Activated naive CD8-positive, alpha-beta T cell treated with anti-CD3 and anti-CD28 coated beads, Interleukin-2, amount 50 U/mL, for 16 hours (primary cell): ENCODE results near the gene CAMP.
"Not testable (repeated sequence)": the region's sequence is repeated elsewhere in the genome, so short reads cannot be mapped to it uniquely, and the experiment has no call there.

ENCODE experiments used
- DNase-seq: peaks from one replicate; pipeline ENCODE4 v3.0.0-alpha.2; 2020; ENCODE audit warnings: low read depth, low spot score

Gene CAMP, protein sequence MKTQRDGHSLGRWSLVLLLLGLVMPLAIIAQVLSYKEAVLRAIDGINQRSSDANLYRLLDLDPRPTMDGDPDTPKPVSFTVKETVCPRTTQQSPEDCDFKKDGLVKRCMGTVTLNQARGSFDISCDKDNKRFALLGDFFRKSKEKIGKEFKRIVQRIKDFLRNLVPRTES

DNA sequence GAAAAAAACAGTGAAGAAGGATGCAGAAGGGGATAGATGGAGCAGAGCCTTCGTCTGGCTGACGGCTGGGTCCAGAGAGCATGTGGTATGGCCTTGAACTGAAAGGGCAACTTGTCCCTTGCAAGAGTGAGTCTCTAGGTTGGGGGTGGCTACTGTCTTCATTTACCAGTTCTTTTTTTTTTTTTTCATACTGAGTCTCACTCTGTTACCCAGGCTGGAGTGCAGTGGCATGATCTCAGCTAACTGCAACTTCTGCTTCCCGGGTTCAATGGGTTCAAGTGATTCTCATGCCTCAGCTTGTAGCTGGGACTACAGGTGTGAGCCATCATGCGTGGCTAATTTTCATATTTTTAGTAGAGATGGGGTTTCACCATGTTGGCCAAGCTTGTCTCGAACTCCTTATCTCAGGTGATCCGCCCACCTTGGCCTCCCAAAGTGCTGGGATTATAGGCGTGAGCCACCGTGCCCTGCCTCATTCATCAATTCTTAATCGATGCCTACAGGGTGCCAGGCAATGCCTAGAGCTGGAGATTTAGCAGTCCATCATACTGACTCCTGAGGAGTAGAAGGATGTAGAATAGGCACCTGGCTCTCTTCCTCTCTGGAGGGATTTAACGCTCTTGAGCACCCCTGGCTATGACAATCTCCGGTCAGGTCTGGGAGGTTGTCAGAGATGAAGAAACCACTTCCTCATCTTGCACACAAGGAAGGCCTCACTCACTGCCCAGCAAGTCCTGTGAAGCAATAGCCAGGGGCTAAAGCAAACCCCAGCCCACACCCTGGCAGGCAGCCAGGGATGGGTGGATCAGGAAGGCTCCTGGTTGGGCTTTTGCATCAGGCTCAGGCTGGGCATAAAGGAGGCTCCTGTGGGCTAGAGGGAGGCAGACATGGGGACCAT, at the start of gene CAMP:
Gene CAMP (plus strand): TSS at position 880 of the 898 bp plus-strand sequence. CDS start 17 bp downstream, at position 897.
- DNase-seq, result no peak

DNA sequence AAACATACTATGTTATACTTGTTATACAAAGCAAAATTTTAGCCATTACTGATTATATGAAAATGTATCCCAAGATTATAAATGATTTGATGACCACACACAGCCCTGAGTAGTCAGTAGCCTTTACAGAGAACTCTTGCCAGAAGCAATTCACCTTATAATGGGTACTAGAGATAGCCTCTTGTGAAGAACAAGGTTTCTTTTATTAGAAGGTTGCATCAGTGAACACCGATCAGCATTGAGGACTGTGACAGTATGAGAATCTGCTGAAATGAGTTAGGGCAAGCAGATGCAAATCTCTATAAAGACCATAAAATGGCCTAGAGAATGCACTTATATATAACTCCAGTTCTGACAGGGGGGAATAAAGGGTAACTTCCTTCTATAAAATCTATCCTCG, 45.2 kb upstream of the CAMP start:
- no peak for DNase-seq

DNA sequence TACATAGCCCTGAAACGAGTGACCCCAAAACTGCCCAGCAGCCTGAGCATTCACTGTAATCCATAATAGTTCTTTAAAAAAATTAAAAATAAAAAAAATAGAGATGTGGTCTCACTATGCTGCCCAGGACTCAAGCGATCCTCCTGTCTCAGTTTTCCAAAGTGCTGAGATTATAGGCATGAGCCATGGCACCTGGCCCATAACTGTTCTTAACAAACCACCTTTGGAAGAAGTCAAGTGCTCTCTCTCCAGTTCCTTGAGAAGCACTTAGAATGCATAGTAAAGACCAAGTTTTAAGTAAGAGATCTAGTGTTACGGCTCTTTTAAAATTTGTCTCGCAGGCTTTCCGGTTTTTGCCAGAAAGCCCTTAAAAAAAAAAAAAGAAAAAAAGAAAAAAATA, 43.3 kb upstream of the CAMP start:
- no peak for DNase-seq

DNA sequence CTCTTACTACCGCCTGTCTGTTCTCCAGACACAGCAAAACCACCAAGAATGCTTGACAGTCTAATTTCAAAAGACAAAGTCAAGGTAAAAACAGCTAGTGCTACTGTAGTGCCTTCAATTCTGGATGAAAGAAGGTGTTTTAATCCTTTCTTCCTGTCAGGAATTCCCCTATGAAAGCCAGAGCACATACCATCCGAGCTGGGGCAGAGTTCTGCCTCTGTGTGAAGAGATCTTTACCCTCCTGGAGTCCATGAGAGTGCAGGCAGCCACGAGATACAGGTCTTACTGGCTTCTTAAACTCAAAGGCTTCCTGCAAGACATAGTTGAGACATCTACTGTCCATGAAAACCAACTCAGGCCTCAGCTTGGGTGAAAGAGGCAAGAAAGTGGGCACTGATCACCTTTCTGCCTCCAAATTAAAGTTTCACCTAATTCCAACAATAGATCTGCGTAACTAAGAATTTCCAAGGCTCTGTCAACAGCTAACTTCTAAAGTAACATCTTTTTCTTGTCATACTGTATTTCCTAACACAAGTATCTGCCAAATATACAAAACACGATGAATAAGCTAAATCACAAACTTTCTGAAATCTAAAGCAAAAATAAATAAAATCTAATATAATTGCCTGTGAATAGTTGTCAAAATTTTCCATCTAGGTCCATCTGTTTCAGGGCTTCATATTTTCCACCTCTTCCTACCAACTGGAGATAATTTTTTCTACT, 42.6 kb upstream of the CAMP start:
- DNase-seq, result no peak

DNA sequence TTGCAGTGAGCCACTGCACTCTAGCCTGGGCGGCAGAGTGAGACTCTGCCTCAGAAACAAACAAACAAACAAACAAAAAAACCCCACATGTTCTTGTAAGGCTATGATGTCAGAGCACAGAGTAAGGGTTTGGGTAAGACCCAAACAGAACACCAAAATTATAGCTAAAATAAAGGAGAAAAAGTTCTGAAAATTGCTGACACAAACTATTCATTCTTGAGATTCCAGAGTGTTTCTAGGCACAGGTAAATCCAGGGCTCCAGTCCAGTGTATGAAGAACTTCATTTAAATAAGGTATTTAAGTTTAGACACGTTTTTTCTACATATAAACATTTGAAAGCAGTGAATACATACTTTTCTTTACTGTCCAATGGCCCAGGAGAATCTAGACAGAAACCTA, 39.0 kb upstream of the CAMP start:
- DNase-seq, result no peak

DNA sequence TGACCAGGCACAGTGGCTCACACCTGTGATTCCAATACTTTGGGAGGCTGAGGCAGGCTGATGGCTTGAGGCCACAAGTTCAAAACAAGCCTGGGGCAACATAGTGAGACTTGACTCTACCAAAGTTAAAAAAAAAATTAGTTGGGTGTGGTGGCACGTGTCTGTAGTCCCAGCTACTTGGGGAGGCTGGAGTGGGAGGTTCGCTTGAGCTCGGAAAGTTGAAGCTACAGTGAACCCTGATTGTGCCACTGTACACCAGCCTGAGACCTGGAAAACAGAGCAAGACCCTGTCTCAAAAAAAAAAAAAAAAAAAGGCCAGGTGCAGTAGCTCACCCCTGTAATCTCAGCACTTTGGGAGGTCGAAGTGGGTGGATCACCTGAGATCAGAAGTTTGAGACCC, 38.2 kb upstream of the CAMP start:
- DNase-seq, result no peak

DNA sequence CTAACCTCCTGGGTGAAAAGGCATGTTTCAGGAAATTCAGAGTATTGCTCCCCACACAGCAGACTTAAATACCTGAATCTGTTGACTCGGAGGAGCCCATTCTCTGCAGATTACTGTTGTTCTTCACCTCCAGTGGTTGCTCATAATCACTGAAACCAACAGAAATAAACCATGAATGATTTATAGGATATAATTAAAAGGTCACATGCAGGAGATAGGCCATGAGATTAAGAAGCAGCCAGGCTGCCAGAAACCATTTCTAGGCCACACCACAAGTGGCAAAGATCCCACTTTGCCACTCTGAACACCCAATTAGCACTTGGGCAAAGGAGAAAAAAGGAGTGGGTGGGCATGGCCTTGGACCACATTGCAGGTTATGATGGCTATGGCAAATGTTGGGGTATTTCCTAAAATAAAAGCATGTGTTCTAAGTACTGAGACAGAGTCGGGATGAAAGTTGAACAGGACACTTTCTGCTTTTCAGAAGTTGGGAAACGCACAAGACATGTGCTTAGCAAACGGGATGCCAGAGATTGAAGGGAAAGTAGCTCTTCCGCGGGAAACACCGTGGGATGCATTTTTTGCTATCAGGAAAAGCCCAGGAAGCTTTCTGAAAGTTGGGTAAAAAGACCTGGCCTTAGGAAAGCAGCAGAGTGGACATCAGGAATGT, 36.5 kb upstream of the CAMP start:
- DNase-seq, result no peak

DNA sequence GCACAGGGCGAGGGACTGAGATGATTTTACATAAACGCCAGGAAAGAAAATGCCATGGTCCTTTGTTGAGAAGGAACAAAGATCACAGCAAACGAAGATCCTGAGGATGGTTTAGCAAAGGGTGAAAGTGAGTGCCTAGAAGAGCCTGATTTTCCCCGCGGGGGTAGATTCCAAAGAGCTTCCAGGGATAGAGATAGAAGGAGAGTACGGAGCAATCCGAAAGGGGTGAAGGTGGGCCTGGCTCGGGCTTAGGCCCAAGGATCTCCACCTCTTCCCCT, 36.1 kb upstream of the CAMP start:
- DNase-seq, result no peak

DNA sequence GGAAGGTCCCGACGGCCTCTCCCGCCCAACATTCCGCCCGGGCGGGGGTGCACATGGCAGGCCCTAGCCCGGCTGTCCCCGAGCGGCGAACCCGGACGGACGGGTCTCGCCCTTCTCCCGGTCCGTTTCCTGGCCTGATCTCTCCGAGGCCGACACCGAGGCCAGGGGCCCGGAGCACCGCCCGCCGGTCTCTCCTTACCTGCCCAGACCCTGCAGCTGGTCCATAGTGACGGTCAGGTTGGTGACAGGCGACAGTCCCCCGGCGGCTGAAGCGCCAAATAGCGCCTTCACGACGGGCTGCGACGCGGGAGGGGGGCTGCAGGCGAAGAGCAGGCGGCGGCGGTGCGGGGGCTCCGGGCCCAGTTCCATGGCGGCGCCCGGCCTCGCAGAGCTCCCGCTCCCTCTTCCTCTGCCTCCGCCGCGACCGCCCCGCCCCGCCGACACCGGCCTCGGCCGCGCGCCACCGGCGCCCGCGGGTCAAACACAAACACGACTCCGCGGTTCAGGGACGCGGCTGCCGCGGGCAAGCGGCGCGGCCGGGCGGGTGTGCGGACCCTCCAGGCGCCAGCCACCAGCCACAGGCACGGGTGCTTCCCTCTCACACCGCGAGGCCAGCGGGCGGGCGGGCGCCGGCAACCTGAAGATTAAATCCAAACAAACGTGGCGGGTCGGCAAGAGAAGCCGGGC, 35.6 kb upstream of the CAMP start:
- DNase-seq, result no peak

DNA sequence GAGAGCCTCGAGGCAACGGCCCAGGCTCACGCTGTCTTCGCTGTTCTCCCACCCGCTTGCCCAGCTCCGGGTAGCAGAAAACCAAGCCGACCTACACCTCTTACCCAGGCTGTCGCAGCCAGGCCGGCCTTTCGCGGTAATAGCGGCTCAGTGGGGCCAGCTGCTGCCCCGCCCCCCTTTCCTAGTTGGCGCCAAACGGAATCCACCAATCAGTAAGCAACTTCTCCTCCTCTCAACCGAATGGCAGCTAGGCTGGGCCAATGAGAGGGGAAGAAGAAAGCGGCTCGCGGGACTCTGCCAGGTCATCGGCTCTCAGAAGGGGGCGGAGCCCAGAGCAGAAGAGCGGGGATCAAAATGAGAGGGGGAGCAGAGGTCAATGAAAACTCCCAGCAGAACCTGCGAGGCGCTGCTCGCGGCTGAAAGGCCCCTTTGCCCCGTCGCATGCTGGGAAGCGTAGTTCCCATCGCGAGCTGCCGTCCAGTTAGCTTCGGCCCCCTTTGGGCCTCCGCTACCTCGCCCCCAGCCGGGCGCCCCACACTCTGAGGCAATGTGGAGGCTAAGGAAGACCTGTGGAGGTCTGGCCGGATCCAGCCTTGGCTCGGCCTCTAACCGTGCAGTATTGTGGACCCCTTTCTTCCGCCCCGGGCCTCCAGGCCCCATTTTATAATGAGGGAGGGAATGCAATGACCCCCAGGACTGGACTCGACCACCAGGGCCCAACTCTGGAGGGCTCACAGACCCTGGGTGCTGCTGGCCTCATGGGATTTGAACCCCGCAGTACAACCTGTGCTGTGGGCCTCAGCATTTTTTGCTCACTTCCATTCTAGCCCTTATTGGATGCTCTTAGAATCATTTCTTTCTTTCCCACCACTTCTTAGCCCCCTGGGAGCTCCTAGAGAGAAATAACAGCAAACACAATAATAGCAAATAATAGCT, 34.8 kb upstream of the CAMP start, which contains the start of gene CDC25A:
Gene CDC25A (minus strand): TSS at position 152 of the 936 bp plus-strand sequence. CDS start 470 bp downstream, outside the sequence.
- DNase-seq, result peak; percentile 88

DNA sequence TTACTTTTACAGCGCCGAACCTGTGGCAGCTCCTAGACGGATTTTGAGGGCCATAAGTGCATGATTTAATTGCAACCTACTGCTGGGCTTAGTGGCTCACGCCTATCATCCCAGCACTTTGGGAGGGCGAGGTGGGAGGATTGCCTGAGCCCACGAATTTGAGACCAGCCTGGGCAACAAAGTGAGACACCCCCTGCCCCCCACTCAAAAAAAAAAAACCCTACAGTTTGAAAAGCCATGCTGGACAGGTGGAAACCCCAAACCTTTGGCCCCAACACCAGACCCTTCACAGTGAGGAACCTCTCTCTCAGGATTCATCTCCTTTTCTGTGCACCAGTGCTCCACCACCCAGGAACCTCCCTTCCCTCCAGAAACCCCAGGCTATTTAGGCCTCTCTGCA, 34.0 kb upstream of the CAMP start:
- no peak for DNase-seq

DNA sequence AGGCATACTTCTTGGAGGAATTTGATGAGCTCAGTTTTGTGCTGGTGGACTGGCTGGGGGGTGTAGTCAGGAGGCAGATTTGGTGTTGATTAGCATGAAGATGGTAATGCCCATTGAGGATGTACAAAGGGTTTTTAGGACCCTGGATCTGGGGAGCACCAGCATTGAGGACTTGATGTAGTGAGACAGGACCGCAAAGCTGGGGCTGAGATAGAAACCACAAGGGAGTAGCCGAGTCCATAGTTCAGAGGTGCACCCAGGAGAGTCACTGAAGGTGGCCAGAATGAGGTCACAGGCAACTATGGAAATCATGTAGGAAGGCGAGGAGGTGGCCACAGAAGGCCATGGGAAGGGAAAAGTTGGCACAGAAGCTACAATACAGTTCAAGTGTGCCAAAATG, 32.4 kb upstream of the CAMP start:
- no peak for DNase-seq

DNA sequence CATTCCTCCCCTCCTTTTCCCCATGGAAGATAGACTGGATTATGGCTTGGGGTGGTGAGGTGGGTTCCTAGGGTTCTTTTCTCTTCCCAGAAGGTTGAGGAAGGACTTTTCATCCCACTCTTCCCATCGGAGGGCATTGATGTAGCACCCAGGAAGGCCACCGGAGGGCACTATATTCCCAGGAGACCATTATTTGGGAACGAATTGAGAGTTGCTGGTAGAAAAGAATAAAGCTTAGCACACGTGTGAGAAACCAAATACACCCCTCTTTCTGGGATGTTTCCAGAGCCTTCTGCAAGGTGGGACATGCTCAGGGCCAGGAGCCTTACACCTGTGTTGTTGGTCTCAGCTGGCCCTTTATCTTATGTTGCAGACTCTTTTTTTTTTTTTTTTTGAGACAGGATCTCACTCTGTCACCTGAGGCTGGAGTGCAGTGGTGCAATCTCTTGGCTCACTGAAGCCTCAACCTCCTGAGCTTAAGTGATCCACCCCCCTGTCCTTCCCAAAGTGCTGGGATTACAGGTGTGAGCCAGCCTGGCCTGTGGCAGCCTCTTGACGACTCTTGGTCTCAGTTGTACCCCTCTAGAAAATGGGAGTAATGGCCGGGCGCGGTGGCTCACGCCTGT, 28.7 kb upstream of the CAMP start:
- DNase-seq, result no peak

DNA sequence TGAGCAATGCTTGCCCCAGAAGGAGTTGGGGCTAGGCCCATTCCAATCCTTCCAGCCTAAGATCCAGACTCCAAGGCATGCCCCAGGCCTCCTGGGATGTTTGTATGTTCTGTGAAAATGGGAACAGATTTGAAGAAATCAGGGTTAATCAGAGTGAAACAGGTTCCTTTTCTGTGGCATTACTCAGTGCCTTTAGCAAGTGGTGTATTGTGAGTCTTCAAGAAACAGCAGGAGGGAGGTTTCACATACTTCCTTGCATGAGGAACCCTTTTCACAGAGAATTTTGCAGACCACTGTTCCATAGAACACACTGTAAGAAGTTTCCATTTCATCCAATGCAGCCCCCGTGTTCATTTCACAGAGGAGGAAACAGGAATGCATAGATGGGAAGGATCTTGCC, 26.7 kb upstream of the CAMP start:
- no peak for DNase-seq

DNA sequence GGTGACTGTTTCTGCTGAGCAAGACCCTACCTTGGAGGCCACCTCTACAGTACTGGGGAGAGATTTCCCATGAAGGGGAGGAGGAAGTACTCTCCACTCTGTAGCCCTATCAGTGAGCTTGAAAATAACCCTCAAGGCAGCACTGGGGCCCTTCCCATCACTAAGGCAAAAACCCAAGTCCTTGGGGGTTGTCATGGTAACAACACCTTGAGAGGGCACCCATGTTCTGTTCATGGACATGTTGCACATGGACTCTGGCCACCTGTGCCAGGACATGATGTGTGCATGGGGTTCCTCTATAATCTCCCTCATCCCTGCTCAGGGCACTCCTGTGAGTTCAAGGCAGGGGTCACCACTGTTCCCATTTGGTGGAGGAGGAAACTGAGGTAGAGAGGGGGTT, 24.2 kb upstream of the CAMP start:
- no peak for DNase-seq

DNA sequence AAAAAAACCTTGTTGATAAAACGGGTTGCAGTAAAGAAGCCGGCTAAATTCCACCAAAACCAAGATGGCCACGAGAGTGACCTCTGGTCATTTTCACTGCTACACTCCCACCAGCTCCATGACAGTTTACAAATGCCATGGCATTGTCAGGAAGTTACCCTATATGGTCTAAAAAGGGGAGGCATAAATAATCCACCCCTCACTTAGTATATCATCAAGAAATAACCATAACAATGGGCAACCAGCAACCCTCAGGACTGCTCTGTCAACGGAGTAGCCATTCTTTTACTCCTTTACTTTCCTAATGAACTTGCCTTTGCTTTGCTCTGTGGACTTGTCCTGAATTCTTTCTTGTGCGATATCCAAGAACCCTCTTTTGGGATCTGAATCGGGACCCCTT, 20.7 kb upstream of the CAMP start:
- no peak for DNase-seq

DNA sequence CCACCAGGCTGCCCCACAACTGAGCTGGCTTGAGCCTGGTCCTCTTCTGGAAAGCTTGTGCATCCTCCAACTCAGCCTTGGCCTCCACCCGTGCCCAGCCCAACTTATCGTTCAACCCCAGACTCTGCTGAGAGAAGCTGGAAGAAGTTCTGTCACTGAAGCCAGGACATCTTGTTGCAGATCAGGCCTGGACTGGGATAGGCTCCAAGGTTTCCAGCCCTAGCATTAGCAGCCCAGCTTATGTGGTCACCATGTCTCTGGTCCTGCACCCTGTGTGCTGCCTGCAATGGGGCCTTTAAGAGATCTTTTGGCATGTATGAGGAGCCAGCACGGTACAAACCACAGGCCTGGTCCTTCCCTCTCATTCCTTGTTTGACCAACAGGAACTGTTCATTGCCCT, 15.2 kb upstream of the CAMP start:
- DNase-seq, result no peak

DNA sequence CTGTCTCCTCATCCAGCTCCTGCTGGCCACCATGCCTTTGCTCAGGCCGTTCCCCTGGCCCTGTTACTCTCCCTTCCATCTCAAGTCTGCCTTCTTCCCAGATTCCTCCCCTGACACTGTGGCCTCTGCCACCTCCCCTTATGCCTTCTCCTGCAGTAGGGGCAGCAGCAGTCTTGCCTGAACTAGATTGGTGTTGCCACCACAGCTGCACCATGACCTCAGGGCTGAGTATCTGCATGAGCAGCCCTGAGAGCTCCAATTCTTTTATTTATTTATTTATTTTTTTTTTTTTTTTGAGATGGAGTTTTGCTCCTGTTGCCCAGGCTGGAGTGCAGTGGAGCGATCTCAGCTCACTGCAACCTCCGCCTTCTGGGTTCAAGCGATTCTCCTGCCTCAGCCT, 13.8 kb upstream of the CAMP start:
- no peak for DNase-seq

DNA sequence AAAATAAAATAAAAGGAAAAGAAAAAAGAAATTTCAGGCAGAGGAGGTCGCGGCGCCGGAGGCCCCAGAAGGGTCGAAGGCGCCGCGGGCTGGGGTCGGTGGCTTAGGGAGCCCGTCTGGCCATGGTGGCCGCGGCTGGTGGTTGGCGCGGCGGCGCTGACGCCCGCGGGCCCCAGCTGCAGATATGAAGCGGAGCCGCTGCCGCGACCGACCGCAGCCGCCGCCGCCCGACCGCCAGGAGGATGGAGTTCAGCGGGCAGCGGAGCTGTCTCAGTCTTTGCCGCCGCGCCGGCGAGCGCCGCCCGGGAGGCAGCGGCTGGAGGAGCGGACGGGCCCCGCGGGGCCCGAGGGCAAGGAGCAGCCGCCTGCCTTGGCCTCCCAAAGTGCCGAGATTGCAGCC, 12.8 kb upstream of the CAMP start:
- DNase-seq, result not testable (repeated sequence)

DNA sequence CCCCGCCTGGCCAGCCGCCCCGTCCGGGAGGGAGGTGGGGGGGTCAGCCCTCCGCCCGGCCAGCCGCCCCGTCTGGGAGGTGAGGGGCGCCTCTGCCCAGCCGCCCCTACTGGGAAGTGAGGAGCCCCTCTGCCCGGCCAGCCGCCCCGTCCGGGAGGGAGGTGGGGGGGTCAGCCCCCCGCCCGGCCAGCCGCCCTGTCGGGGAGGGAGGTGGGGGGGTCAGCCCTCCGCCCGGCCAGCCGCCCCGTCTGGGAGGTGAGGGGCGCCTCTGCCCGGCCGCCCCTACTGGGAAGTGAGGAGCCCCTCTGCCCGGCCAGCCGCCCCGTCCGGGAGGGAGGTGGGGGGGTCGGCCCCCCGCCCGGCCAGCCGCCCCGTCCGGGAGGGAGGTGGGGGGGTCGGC, 11.5 kb upstream of the CAMP start:
- DNase-seq, result not testable (repeated sequence)
